Endothelial cell (in vitro differentiated cells): ENCODE data around the gene OSBP2. TPM values are rescaled to one million over a fixed set of nuclear protein-coding genes. Genes with fewer than 3 reads are reported as not detected.

Source experiments
- DNase-seq: peaks from one replicate; pipeline ENCODE4 v3.0.0; 2021; ENCODE audit warnings: low spot score
- H3K27ac Mint-ChIP-seq: one replicate; pipeline ENCODE4 v1.8.0; 2021; ENCODE audit warnings: mixed read lengths, inconsistent platforms; ENCODE audit not compliant: unreplicated experiment
- H3K27me3 Mint-ChIP-seq: one replicate; pipeline ENCODE4 v1.8.0; 2021; ENCODE audit warnings: mild to moderate bottlenecking, moderate library complexity, mixed read lengths, inconsistent platforms; ENCODE audit not compliant: unreplicated experiment
- H3K36me3 Mint-ChIP-seq: one replicate; pipeline ENCODE4 v1.8.0; 2021; ENCODE audit warnings: mild to moderate bottlenecking, low read depth, mixed read lengths, inconsistent platforms; ENCODE audit not compliant: unreplicated experiment
- H3K4me1 Mint-ChIP-seq: one replicate; pipeline ENCODE4 v1.8.0; 2021; ENCODE audit warnings: mild to moderate bottlenecking, mixed read lengths, inconsistent platforms; ENCODE audit not compliant: unreplicated experiment
- H3K4me3 Mint-ChIP-seq: one replicate; pipeline ENCODE4 v1.8.0; 2021; ENCODE audit warnings: mild to moderate bottlenecking, mixed read lengths, inconsistent platforms; ENCODE audit not compliant: unreplicated experiment
- H3K9me3 Mint-ChIP-seq: one replicate; pipeline ENCODE4 v1.8.0; 2021; ENCODE audit warnings: mixed read lengths, inconsistent platforms; ENCODE audit not compliant: unreplicated experiment
- CTCF ChIP-seq: fragments of 200-600 bp; sonication (generic); IDR thresholded peaks from one replicate; pipeline ENCODE4 v1.5.0; 2021; ENCODE audit warnings: antibody characterized with exemption; ENCODE audit not compliant: unreplicated experiment
- total RNA-seq: library from RNA; stranded (reverse); fragmentation: NEBNext Ultra II Directional; extraction: Animal tissue kit (Norgen Biotek cat#: 25700); gene quantifications from one replicate; pipeline ENCODE4 v1.2.1, GENCODE V29; 2021; ENCODE audit not compliant: unreplicated experiment

The OSBP2 gene
- total RNA-seq, 1 donor from 2014 or later: 3.0 TPM

- H3K27me3 Mint-ChIP-seq: peaks cover 6% of the 10 kb centered on the region
- no peak overlapping the region for H3K27ac Mint-ChIP-seq
Measured at GRCh38 chr22:30856741-30857502, 162.2 kb downstream of the OSBP2 start.

GRCh38 chr22:30857791-30858190, 163.1 kb downstream of the OSBP2 start:
- H3K9me3 Mint-ChIP-seq: no peaks in the 10 kb centered on the region
- TF ChIP-seq CTCF: no peak
- H3K27ac Mint-ChIP-seq: no peak overlapping the region
- H3K27me3 Mint-ChIP-seq: peaks cover 6% of the 10 kb centered on the region
- peaks cover 7% of the 10 kb centered on the region for H3K4me1 Mint-ChIP-seq
- no peaks in the 10 kb centered on the region for H3K36me3 Mint-ChIP-seq
- no peak overlapping the region for H3K4me3 Mint-ChIP-seq
- no peak for DNase-seq

More at GRCh38 chr22:30856741-30857502, 162.2 kb downstream of the OSBP2 start:
- Mint-ChIP-seq H3K9me3 (no peaks in the 10 kb centered on the region), H3K4me3 (no peak overlapping the region), H3K4me1 (peaks cover 7% of the 10 kb centered on the region), H3K36me3 (no peaks in the 10 kb centered on the region)
- TF ChIP-seq CTCF: no peak
- DNase-seq: no peak

GRCh38 chr22:30858976-30859713, 164.5 kb downstream of the OSBP2 start:
- DNase-seq: no peak
- H3K27me3 Mint-ChIP-seq: peaks cover 3% of the 10 kb centered on the region
- H3K36me3 Mint-ChIP-seq: no peaks in the 10 kb centered on the region
- H3K4me1 Mint-ChIP-seq: peaks cover 7% of the 10 kb centered on the region
- no peak overlapping the region for H3K27ac Mint-ChIP-seq
- TF ChIP-seq CTCF: no peak
- no peaks in the 10 kb centered on the region for H3K9me3 Mint-ChIP-seq
- no peak overlapping the region for H3K4me3 Mint-ChIP-seq

- DNase-seq: no peak
- peaks cover 7% of the 10 kb centered on the region for H3K4me1 Mint-ChIP-seq
- TF ChIP-seq CTCF: no peak
- no peaks in the 10 kb centered on the region for H3K9me3 Mint-ChIP-seq
- H3K27me3 Mint-ChIP-seq: peaks cover 3% of the 10 kb centered on the region
- no peak overlapping the region for H3K4me3 Mint-ChIP-seq
- H3K36me3 Mint-ChIP-seq: no peaks in the 10 kb centered on the region
- no peak overlapping the region for H3K27ac Mint-ChIP-seq
Measured at GRCh38 chr22:30859714-30860095, 165.0 kb downstream of the OSBP2 start.
